Transverse colon (tissue), 3 donors: Measurements from ENCODE around the gene LRRC61.

ENCODE experiments used
- CTCF ChIP-seq, 5 experiments: fragments of 200-600 bp in 3 of 5; fragments of 450-650 bp in 2 of 5; sonication (generic) in 3 of 5; IDR thresholded peaks; 1 replicate in 2 of 5; 2 replicates in 3 of 5; pipeline ENCODE4 v1.5.1; 2016 to 2017; ENCODE audit warnings: antibody characterized with exemption in 5 of 5, inconsistent platforms in 3 of 5, mild to moderate bottlenecking in 2 of 5, moderate library complexity in 1 of 5
- EP300 ChIP-seq: sonication (generic); formaldehyde crosslinking; IDR thresholded peaks from one replicate; pipeline ENCODE4 v1.6.1; 2017; ENCODE audit warnings: antibody characterized with exemption, low read depth

- TF ChIP-seq CTCF (IDR thresholded peaks at IDR 0.05): no peak
- no peak for TF ChIP-seq EP300
Measured at GRCh38 chr7:150359622-150360362, 36.6 kb downstream of the LRRC61 start.
